HG03280 (cell line): ENCODE measurements around the gene SPP2.

Source experiments
- ATAC-seq: cut with Tn5 transposase; IDR thresholded peaks from one replicate; pipeline ENCODE4 v1.9.1; 2021; ENCODE audit warnings: mild to moderate bottlenecking, moderate library complexity; ENCODE audit not compliant: unreplicated experiment

SPP2 gene

DNA sequence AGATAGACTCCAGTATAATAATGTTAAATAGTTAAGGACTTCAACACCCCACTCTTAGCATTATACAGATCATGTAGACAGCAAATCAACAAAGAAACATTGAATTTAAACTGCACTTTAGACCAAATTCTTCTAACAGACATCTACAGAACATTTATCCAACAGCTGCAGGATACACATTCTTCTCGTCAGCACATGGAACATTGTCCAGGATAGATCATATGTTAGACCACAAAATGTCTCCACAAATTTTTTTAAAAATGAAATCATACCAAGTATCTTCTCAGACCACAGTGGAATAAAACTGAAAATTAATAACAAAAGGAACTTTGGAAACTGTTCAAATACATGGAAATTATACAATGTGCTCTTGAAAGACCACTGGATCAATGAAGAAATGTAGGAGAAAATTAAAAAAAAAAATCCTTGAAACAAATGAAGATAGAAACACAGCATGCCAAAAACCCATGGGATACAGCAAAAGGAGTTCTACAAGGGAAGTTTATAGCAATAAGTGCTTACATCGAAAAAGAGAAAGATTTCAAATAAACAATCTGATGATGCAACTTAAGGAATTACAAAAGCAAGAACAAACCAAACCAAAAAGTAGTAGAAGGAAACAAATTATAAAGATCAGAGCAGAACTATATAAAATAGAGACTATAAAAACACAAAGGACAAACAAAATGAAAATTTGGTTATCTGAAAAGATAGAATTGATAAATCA is 12.3 kb upstream of the SPP2 start:
- no peak for ATAC-seq

- ATAC-seq, result no peak
Observed at GRCh38 chr2:234044157-234044556, 6.3 kb upstream of the SPP2 start.

GRCh38 chr2:234046521-234046920 is 4.0 kb upstream of the SPP2 start:
- no peak for ATAC-seq

GRCh38 chr2:234047361-234047760 is 3.1 kb upstream of the SPP2 start:
- ATAC-seq, result no peak

GRCh38 chr2:234048049-234048448 is 2.5 kb upstream of the SPP2 start:
- no peak for ATAC-seq

- ATAC-seq, result no peak
Observed at GRCh38 chr2:234051374-234052070, 1.0 kb downstream of the SPP2 start.

DNA sequence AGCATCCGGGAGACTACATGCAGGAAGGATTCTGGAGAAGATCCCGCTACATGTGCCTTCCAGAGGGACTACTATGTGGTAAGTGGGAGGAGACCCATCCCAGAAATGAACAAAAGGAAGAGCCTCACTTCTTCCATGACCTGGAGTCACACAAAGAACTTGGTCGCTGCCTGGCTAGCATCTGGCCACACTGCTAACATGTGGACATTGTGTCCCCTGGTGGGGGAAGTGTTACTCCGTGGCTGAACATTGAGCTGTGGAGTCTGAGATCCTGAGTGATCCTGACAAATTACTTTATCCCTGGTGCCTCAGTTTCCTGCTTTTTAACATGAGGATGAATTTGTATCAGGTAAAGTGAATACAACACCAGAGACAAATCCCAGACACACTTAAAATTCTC is 8.4 kb downstream of the SPP2 start:
- ATAC-seq, result no peak

DNA sequence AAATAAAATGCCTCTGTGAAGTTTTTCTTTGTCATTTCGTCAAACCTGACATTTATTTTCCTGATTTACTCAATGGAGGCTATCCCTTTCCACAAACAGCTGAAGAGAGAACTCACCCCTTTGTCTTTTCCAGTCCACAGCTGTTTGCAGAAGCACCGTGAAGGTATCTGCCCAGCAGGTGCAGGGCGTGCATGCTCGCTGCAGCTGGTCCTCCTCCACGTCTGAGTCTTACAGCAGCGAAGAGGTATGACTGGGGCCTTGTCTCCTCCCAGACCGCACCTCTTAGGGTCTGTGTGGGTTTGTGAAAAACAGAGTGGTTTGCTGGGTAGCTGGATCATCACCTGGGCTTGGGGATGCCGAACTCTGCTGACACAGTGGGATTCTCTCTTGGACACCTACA is 9.7 kb downstream of the SPP2 start:
- ATAC-seq, result no peak

DNA sequence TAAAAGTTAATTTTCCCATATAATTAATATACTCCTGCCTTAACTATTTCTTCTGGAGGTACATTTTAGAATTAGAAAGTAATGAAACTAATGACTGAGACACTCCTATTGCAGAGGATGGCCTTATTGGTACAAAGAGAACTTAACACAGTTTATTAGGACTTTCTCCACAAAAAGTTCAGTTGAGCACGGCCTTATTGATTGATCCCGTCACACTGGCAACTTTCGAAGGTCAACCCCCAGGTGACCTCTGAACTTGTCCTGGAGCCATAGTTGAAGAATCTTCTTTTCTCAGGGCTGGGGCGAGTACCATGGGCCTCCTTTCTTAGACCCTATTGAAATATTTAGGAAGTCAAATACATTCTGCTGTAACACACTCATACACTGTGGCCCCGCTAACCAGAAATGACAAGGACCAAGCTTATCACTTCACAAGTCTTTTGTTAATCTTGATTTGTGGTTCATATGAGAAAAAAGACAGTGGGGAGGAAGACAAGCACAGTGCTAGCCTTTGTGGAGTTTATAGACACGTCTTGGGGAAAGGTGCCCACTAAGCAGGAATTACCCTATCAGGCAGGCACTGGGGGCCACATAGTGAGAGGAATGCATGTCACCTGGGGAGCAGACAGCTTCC is 11.2 kb downstream of the SPP2 start:
- no peak for ATAC-seq

DNA sequence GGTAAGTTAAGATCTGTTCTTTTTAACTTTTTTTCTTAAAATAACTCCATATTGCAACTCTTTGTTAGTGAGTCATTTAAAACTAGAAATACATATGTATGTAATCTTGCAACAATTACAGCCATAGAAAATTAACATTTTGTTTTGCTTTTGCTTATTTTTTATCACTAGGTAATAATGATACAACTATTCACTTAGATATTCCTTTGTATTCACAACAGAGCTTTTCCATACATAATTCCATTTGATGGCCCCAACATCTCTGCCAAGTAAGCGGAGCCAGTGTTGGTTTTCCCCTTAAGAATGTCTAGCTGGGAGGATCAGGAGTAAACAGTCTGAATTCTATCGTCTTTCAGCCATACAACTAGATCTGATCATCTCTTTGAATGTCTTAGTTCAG is 16.1 kb downstream of the SPP2 start:
- no peak for ATAC-seq

DNA sequence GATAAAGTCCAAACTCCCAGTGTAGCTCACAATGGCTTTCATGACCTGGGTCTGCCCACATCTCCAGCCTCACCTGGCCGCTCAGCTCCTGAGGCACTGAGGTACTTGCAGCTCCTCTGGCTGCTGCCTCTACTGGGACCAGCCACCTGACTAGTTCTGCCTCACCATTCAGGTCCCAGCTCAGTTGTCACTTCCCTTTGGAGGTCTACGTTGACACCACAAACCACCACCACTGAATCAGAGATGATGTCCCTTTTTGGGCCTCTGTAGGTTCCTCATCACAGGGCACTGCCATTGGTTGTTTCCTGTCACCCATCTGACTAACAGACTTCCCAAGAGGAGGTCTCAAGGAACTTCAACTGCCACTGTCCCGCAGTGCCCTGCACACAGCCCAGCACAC is 21.2 kb downstream of the SPP2 start:
- no peak for ATAC-seq

DNA sequence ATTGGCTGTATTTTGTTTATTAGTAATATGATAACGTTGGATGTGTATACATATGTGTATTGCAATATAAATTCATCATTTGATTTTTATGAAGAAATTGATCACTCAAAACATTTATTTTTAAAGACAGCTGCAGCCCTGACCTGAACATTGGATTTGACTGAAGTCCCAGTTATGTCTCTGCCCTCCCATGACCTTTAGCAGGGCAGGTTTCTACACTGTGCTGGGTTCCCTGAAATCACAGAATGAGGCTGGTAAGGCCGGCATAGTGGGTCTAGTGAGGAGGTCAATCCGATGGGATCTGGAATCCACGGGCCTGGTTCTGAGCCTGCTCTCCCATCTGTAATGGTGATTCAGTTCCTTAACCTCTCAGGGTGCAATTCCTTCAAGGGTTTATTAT is 22.0 kb downstream of the SPP2 start:
- ATAC-seq, result no peak

DNA sequence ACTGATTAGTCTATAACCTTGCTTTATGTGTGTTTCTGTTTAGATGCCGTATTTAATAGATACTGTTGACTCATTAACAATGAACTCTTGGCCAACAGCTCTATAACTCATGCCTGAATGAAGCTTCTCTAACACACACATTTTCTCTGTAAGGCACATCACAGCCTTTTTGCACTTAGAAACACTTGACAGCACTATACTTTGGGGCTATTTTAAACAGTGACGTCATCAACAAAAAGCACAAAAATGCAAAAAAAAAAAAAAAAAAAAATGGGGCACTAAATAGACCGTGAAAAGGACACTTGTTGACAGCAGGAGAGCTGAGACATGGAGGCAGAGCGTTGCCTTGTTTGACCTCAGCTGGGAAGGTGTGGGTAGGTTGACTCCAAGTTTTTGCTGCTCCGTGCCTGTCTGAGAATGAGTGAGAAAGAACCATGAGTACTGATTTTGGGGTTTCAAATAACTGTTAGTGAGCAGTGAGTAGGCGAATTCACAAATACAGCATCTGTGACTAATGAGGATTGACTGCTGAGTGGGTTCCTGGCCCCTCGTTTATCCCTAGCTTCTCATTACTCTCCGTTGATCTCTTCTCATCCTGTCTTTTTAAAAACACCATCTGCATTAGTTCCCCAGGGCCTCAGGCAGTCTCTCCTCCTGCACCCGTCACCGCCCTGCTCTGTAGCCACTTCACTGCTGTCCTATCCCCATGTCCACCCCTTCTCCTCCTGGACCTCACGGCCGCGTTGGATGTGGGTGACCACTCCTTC is 24.4 kb downstream of the SPP2 start:
- no peak for ATAC-seq

DNA sequence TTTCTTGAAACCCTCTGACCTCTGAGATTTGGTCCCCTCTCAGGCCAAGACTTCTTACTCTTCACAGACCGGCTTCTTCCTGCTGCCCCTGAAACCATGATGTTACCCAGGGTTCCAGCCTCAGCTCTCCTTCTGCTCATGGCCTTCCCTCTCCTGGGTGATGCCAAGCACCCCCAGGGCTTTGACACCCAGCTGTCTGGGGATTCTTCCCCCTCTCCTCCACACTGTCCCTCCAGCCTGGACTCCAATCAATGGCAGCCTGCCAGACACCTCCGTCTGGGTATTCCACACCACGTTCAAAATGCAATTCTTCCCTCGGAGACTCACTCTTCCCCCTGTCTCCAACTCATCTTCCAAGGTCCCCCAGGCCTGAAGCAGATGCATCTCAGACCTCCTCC is 25.0 kb downstream of the SPP2 start:
- ATAC-seq, result no peak

DNA sequence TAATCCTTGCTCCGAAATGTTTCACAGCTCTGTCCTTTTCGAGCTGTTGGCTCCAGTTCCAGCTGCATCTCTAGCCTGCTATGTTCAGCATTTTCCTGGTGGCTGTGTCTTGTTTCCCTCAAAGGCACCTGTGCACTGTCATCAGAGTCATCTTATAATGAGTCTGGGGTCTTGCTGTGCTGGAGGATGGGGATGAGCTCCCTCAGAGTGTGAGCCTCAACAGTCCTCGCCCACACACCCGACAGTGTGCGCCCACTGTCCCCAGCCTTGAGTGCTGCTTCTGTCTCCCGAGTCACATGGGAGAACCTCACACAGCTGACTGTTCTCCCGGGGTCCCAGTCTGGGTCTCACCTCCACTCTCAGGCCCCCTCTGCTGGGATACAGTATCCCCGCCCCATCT is 25.4 kb downstream of the SPP2 start:
- no peak for ATAC-seq

DNA sequence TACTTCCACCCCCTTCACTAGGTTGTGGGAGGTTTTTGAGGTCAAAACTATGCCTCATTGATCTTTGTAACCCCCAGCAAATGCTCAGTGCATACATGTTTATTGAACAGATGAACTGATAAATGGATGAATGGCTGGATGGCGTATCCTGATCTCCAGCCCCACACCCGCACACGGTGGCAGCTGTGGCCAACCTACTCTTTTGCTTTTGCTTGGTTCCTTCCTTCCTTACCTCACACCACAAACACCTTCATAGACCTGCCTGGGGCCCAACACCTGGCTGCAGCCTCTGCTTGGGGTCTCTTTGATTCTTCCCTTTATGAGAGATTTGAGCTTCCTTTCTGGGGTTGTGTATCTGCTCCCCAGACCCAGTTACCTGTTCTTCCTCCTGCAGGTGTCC is 25.9 kb downstream of the SPP2 start:
- ATAC-seq, result no peak

- ATAC-seq, result no peak
Observed at GRCh38 chr2:234078129-234078528, 27.6 kb downstream of the SPP2 start.

GRCh38 chr2:234081970-234082822 is 31.7 kb downstream of the SPP2 start:
- ATAC-seq, result no peak

GRCh38 chr2:234083572-234084348 is 33.3 kb downstream of the SPP2 start:
- ATAC-seq, result no peak

DNA sequence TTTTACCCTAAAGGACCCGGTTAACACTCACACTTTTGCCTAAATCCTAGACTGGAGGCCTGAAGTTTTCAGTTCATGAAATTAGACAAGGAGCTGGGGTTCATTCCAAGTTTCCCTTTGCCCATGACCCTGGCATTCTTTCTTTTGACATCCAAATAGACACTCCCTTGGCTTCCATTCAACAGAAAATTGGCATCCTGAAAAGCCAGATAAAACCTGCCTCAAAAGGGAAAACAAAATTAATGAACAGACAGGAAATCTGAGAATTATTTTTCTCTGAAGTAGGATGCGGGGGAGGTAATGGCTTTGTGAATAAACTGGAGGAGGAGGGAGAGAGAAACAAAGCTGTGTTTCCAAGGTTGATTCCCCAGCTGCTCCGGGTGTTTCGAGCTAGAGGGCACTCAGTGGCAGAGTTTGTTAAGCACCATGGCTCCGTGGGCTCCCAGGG is 41.0 kb downstream of the SPP2 start:
- ATAC-seq, result no peak
